ENCODE data around the gene MIEN1. TPM values are rescaled to one million over a fixed set of nuclear protein-coding genes. Genes with fewer than 3 reads are reported as not detected.

Gene MIEN1
- total RNA-seq, 4 donors from 2014 or later, result 43.6 to 54.1 (median 52.1) TPM

DNA sequence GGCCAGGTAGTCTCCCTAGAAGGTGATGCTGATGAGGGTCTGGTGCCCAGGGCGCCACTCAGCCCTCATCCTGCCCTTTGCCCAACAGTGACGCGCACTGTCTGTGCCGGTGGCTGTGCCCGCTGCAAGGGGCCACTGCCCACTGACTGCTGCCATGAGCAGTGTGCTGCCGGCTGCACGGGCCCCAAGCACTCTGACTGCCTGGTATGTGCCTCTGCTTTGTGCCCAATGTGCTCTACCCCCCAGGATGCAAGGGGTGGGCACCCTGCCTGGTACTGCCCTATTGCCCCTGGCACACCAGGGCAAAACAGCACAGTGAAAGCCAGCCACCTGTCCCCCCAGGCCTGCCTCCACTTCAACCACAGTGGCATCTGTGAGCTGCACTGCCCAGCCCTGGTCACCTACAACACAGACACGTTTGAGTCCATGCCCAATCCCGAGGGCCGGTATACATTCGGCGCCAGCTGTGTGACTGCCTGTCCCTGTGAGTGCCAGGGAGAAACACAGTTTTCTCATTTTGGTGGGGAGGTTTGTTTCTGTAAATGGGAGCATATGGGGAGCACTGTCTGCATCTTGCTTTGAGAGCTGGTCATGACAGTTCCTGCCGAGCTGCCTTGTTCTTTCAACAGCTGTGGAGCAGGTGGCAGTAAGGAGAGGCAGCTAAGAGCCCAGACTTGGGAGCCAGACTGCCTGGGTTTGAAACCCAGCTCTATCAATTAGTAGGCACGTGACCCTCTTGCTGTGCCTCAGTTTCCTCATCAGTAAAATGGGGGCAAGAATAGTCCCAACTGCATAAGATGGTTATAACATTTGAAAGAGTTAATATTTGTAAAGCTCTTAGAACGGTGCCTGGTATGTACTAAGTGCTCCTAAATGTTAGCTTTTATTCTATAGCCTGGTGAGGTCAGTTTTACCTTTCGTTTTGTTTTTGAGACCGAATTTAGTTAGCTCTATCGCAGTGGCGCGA lies 20.1 kb downstream of the MIEN1 start:
- Histone ChIP-seq H3K4me1 (peaks cover 28% of the 10 kb centered on the region), H3K4me3 (no peak overlapping the region), H3K36me3 (peaks cover 73% of the 10 kb centered on the region), H3K27me3 (no peaks in the 10 kb centered on the region), H3K27ac (no peak overlapping the region), H3K9me3 (no peaks in the 10 kb centered on the region)
- no peak for DNase-seq (ENCODE audit: low spot score in 2 of 2)
- no peak for TF ChIP-seq EP300 (IDR thresholded peaks at IDR 0.05)
- TF ChIP-seq, protein P1, sequence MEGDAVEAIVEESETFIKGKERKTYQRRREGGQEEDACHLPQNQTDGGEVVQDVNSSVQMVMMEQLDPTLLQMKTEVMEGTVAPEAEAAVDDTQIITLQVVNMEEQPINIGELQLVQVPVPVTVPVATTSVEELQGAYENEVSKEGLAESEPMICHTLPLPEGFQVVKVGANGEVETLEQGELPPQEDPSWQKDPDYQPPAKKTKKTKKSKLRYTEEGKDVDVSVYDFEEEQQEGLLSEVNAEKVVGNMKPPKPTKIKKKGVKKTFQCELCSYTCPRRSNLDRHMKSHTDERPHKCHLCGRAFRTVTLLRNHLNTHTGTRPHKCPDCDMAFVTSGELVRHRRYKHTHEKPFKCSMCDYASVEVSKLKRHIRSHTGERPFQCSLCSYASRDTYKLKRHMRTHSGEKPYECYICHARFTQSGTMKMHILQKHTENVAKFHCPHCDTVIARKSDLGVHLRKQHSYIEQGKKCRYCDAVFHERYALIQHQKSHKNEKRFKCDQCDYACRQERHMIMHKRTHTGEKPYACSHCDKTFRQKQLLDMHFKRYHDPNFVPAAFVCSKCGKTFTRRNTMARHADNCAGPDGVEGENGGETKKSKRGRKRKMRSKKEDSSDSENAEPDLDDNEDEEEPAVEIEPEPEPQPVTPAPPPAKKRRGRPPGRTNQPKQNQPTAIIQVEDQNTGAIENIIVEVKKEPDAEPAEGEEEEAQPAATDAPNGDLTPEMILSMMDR (IDR thresholded peaks at IDR 0.05), result no peak
- TF ChIP-seq POLR2A (IDR thresholded peaks at IDR 0.05), result no peak
- no peak for TF ChIP-seq POLR2AphosphoS5 (IDR thresholded peaks at IDR 0.05)
- 91% methylated on average over 13 of the region's 20 CpGs for WGBS

DNA sequence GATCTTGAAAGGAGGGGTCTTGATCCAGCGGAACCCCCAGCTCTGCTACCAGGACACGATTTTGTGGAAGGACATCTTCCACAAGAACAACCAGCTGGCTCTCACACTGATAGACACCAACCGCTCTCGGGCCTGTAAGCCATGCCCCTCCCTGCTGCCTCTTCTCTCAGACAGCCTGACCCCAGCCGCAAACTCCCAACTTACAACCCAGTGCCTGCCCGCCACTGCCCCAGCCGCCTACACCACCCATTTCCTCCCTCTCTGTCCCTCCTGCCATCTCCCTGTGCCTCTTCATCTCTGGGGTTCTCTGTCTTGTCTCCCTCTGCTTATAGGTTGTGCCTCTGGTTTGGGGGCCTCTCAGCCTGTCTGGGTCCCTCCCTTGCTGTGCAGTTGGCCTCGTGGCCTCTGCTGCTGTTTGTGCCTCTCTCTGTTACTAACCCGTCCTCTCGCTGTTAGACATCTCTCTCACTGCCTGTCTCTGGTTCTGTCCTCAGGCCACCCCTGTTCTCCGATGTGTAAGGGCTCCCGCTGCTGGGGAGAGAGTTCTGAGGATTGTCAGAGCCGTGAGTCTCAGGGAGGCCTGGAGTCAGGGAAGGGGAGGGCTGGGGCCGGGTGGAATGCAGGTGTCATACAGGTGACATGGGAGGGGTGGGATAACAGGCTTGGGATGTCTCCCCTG lies 20.9 kb downstream of the MIEN1 start:
- TF ChIP-seq EP300 (IDR thresholded peaks at IDR 0.05) (no peak), POLR2AphosphoS5 (IDR thresholded peaks at IDR 0.05) (no peak), POLR2A (IDR thresholded peaks at IDR 0.05) (no peak)
- TF ChIP-seq, protein P1 (IDR thresholded peaks at IDR 0.05), result no peak
- DNase-seq (ENCODE audit: low spot score in 2 of 2), result no peak
- 90% methylated on average over 14 of the region's 14 CpGs for WGBS
- Histone ChIP-seq H3K27me3 (no peaks in the 10 kb centered on the region), H3K27ac (no peak overlapping the region), H3K4me3 (no peak overlapping the region), H3K36me3 (peaks cover 69% of the 10 kb centered on the region), H3K4me1 (peaks cover 31% of the 10 kb centered on the region), H3K9me3 (no peaks in the 10 kb centered on the region)

DNA sequence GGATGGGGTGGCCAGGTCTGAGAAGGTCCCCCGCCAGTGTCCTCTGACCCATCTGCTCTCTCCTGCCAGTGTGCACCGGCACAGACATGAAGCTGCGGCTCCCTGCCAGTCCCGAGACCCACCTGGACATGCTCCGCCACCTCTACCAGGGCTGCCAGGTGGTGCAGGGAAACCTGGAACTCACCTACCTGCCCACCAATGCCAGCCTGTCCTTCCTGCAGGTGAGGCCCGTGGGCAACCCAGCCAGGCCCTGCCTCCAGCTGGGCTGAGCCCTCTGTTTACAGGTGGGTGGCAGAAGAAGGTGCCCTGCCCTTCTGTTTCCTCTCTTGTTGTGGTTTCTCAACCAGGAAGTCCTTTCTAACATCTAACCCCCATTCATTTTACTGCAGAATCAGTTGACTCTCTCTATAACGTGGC lies 23.4 kb downstream of the MIEN1 start:
- Histone ChIP-seq H3K9me3 (no peaks in the 10 kb centered on the region), H3K36me3 (peaks cover 51% of the 10 kb centered on the region), H3K27me3 (no peaks in the 10 kb centered on the region), H3K27ac (peak overlapping the region; percentile 87), H3K4me1 (peaks cover 53% of the 10 kb centered on the region), H3K4me3 (peak overlapping the region; percentile 15)
- WGBS, result 90% methylated on average over 4 of the region's 7 CpGs
- no peak for DNase-seq (ENCODE audit: low spot score in 2 of 2)
- TF ChIP-seq POLR2AphosphoS5 (IDR thresholded peaks at IDR 0.05) (no peak), POLR2A (IDR thresholded peaks at IDR 0.05) (no peak), EP300 (IDR thresholded peaks at IDR 0.05) (no peak)
- TF ChIP-seq, protein P1 (IDR thresholded peaks at IDR 0.05), result no peak

DNA sequence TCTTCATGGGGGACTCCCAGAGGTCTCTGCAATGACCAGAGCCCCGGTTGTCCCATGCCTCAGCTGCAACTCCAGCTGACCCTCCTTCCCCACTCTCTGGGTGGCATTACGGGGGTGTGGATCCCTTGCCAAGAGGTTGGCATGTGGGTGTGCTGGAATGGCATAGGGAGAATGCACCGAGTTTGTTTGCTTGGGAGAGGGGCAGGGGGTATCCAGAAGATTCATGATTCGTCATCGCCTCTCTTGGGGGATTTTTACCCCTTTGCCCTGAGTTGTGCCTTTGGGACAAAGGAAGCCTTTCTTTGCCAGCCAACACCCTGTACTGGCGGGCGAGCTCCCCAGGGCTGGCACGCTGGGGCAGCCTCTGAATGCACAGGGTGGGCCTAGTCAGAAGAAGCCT lies 23.9 kb downstream of the MIEN1 start:
- H3K27ac ChIP-seq, result peak overlapping the region; percentile 87
- whole genome bisulfite sequencing, result 58% methylated on average over 8 of the region's 8 CpGs
- peaks cover 45% of the 10 kb centered on the region for H3K36me3 ChIP-seq
- peak overlapping the region; percentile 15 for H3K4me3 ChIP-seq
- no peaks in the 10 kb centered on the region for H3K9me3 ChIP-seq
- DNase-seq (ENCODE audit: low spot score in 2 of 2), result no peak
- TF ChIP-seq EP300 (IDR thresholded peaks at IDR 0.05) (no peak), POLR2AphosphoS5 (IDR thresholded peaks at IDR 0.05) (no peak)
- TF ChIP-seq, protein P1 (IDR thresholded peaks at IDR 0.05), result no peak
- H3K27me3 ChIP-seq, result no peaks in the 10 kb centered on the region
- peaks cover 58% of the 10 kb centered on the region for H3K4me1 ChIP-seq
